MM.1S (cell line): ENCODE data around the gene EIF5AL1.

ENCODE experiments used
- CTCF ChIP-seq: fragments of 300-600 bp; sonication (generic); IDR thresholded peaks from 2 replicates; pipeline ENCODE4 v1.5.1; 2016; ENCODE audit warnings: antibody characterized with exemption, low read length, mixed read lengths
- EZH2 ChIP-seq: fragments of 300-600 bp; sonication (generic); optimal IDR thresholded peaks from 2 replicates; pipeline ENCODE3; 2017; ENCODE audit warnings: low read depth, mild to moderate bottlenecking, antibody characterized with exemption, low read length, mixed read lengths
- EZH2phosphoT487 ChIP-seq: fragments of 300-600 bp; sonication (generic); IDR thresholded peaks from 2 replicates; pipeline ENCODE4 v1.6.1; 2018; ENCODE audit warnings: antibody characterized with exemption, low read length

- TF ChIP-seq CTCF = no peak
- TF ChIP-seq EZH2 = no peak
- no peak for TF ChIP-seq EZH2phosphoT487
Observed at GRCh38 chr10:79494871-79495705, 17.2 kb upstream of the EIF5AL1 start.
